MM.1S (cell line): ENCODE results near the gene KMT2E.

Source experiments
- DNase-seq: peaks from one replicate; pipeline ENCODE4 v3.0.0-alpha.2; 2015
- H2AFZ ChIP-seq: fragments of 300-600 bp; sonication (generic); 2 replicates; pipeline ENCODE4 v1.6.0; 2016; ENCODE audit warnings: antibody characterized with exemption, low read length
- H3F3A ChIP-seq: fragments of 300-600 bp; sonication (generic); 2 replicates; pipeline ENCODE4 v1.6.1; 2016; ENCODE audit warnings: mild to moderate bottlenecking, antibody characterized with exemption, low read length, moderate library complexity, mixed read lengths; ENCODE audit not compliant: insufficient read depth
- H3K27ac ChIP-seq: fragments of 300-600 bp; sonication (generic); 2 replicates; pipeline ENCODE4 v1.5.1; 2016; ENCODE audit warnings: mild to moderate bottlenecking, low read length
- H3K27me3 ChIP-seq: fragments of 300-600 bp; sonication (generic); replicated peaks from 2 replicates; pipeline ENCODE4 v1.6.0; 2016; ENCODE audit warnings: low read length; ENCODE audit not compliant: insufficient read depth
- H3K36me3 ChIP-seq: fragments of 300-600 bp; sonication (generic); replicated peaks from 2 replicates; pipeline ENCODE4 v1.6.1; 2016; ENCODE audit warnings: mild to moderate bottlenecking, low read length, mixed read lengths; ENCODE audit not compliant: insufficient read depth
- H3K4me1 ChIP-seq: fragments of 300-600 bp; sonication (generic); 2 replicates; pipeline ENCODE4 v1.6.1; 2016; ENCODE audit warnings: low read length, mixed read lengths
- H3K4me2 ChIP-seq: fragments of 300-600 bp; sonication (generic); 2 replicates; pipeline ENCODE4 v1.6.0; 2016; ENCODE audit warnings: low read depth, low read length
- H3K4me3 ChIP-seq: fragments of 300-600 bp; sonication (generic); 2 replicates; pipeline ENCODE4 v1.5.1; 2016; ENCODE audit warnings: low read length, mixed read lengths
- H3K79me2 ChIP-seq: fragments of 300-600 bp; sonication (generic); 2 replicates; pipeline ENCODE4 v1.6.1; 2016; ENCODE audit warnings: mixed run types, low read length, mixed read lengths
- H3K9ac ChIP-seq: fragments of 300-600 bp; sonication (generic); 2 replicates; pipeline ENCODE4 v1.6.1; 2016; ENCODE audit warnings: low read length, mixed read lengths
- H3K9me2 ChIP-seq: fragments of 300-600 bp; sonication (generic); replicated peaks from 2 replicates; pipeline ENCODE4 v1.6.1; 2016; ENCODE audit warnings: mild to moderate bottlenecking, low read length, mixed read lengths; ENCODE audit not compliant: insufficient read depth
- H3K9me3 ChIP-seq: fragments of 300-600 bp; sonication (generic); replicated peaks from 2 replicates; pipeline ENCODE4 v1.6.1; 2016; ENCODE audit warnings: mild to moderate bottlenecking, low read length, mixed read lengths; ENCODE audit not compliant: insufficient read depth
- H4K20me1 ChIP-seq: fragments of 300-600 bp; sonication (generic); 2 replicates; pipeline ENCODE4 v1.6.1; 2016; ENCODE audit warnings: mild to moderate bottlenecking, low read length, moderate library complexity, mixed read lengths; ENCODE audit not compliant: insufficient read depth
- CTCF ChIP-seq: fragments of 300-600 bp; sonication (generic); IDR thresholded peaks from 2 replicates; pipeline ENCODE4 v1.5.1; 2016; ENCODE audit warnings: antibody characterized with exemption, low read length, mixed read lengths
- EZH2 ChIP-seq: fragments of 300-600 bp; sonication (generic); optimal IDR thresholded peaks from 2 replicates; pipeline ENCODE3; 2017; ENCODE audit warnings: low read depth, mild to moderate bottlenecking, antibody characterized with exemption, low read length, mixed read lengths
- EZH2phosphoT487 ChIP-seq: fragments of 300-600 bp; sonication (generic); IDR thresholded peaks from 2 replicates; pipeline ENCODE4 v1.6.1; 2018; ENCODE audit warnings: antibody characterized with exemption, low read length

KMT2E gene

DNA sequence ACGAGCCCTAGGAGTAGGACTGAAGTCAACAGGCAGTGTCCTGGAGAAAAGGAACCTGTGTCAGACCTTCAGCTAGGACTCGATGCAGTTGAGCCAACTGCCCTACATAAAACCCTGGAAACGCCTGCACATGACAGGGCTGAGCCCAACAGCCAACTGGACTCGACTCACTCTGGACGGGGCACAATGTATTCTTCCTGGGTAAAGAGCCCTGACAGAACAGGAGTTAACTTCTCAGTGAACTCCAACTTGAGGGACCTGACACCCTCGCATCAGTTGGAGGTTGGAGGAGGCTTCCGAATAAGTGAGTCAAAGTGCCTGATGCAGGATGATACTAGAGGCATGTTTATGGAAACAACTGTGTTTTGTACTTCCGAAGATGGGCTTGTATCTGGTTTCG, 93.5 kb downstream of the KMT2E start:
- TF ChIP-seq EZH2phosphoT487 (no peak), CTCF (no peak), EZH2 (no peak)
- DNase-seq, result no peak
- H3K4me2 ChIP-seq, result no peak overlapping the region
- no peak overlapping the region for H3K27ac ChIP-seq
- H4K20me1 ChIP-seq, result no peaks in the 10 kb centered on the region
- H3K4me3 ChIP-seq, result no peak overlapping the region
- H3K79me2 ChIP-seq, result peaks cover 89% of the 10 kb centered on the region
- H3K36me3 ChIP-seq, result peaks cover 9% of the 10 kb centered on the region; the same call in 1 of the 2 replicates
- H3K9ac ChIP-seq, result no peak overlapping the region
- peaks cover 28% of the 10 kb centered on the region for H3F3A ChIP-seq
- no peak overlapping the region for H2AFZ ChIP-seq
- peaks cover 11% of the 10 kb centered on the region for H3K4me1 ChIP-seq
- no peaks in the 10 kb centered on the region for H3K9me3 ChIP-seq
- H3K27me3 ChIP-seq, result no peaks in the 10 kb centered on the region
- H3K9me2 ChIP-seq, result no peaks in the 10 kb centered on the region

GRCh38 chr7:105112440-105113418, 98.7 kb downstream of the KMT2E start:
- TF ChIP-seq EZH2, result no peak
- TF ChIP-seq CTCF, result no peak
- TF ChIP-seq EZH2phosphoT487, result no peak
- Histone ChIP-seq H3K79me2 (peaks cover 66% of the 10 kb centered on the region), H3K4me2 (no peak overlapping the region), H4K20me1 (no peaks in the 10 kb centered on the region), H3K9me2 (no peaks in the 10 kb centered on the region), H3K9ac (no peak overlapping the region), H3K36me3 (peaks cover 33% of the 10 kb centered on the region), H3K27me3 (no peaks in the 10 kb centered on the region), H3K4me3 (no peak overlapping the region), H3K4me1 (no peaks in the 10 kb centered on the region), H3K9me3 (no peaks in the 10 kb centered on the region), H3K27ac (no peak overlapping the region), H2AFZ (no peak overlapping the region), H3F3A (peaks cover 23% of the 10 kb centered on the region)
- DNase-seq, result no peak

GRCh38 chr7:105118612-105119600, 104.9 kb downstream of the KMT2E start:
- TF ChIP-seq EZH2phosphoT487, result no peak
- TF ChIP-seq CTCF, result no peak
- TF ChIP-seq EZH2, result no peak
- Histone ChIP-seq H3K9ac (no peak overlapping the region), H4K20me1 (no peaks in the 10 kb centered on the region), H3K36me3 (peaks cover 16% of the 10 kb centered on the region; the same call in 1 of the 2 replicates), H3K9me3 (no peaks in the 10 kb centered on the region), H3K79me2 (peaks cover 30% of the 10 kb centered on the region), H3K27me3 (no peaks in the 10 kb centered on the region), H3K4me2 (no peak overlapping the region), H3K27ac (peak overlapping the region; percentile 13; the same call in 1 of the 2 replicates), H3F3A (peaks cover 10% of the 10 kb centered on the region), H3K4me1 (peaks cover 13% of the 10 kb centered on the region; the same call in 1 of the 2 replicates), H2AFZ (no peak overlapping the region), H3K9me2 (no peaks in the 10 kb centered on the region), H3K4me3 (no peak overlapping the region)
- DNase-seq, result no peak
